Suppressor macrophage treated with lipopolysaccharide for 4 hours (primary cell): Measurements from ENCODE around the gene FXYD3.
"Not testable (repeated sequence)": the region's sequence is repeated elsewhere in the genome, so short reads cannot be mapped to it uniquely, and the experiment has no call there.

ENCODE experiments used
- DNase-seq: peaks from one replicate; pipeline ENCODE4 v3.0.0-alpha.2; 2020

Gene FXYD3

DNA sequence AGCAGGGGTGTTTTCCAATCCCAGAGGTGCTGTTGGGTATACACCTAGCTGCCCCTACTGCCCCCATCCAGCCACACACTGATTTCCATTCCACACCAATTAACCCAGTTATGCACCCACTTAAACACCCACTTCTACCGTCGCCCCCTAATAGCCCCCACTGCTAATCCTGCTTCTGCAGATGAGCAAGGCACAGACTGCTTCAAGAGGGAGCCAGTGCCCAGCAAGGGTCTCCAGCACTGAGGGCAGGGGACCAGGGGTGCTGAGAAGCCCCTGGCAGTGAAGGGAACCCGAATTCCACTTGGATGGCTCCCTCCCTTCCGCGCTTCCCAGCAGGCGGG, 28.6 kb downstream of the FXYD3 start:
- no peak for DNase-seq

GRCh38 chr19:35144600-35145436, 29.2 kb downstream of the FXYD3 start:
- DNase-seq = no peak

DNA sequence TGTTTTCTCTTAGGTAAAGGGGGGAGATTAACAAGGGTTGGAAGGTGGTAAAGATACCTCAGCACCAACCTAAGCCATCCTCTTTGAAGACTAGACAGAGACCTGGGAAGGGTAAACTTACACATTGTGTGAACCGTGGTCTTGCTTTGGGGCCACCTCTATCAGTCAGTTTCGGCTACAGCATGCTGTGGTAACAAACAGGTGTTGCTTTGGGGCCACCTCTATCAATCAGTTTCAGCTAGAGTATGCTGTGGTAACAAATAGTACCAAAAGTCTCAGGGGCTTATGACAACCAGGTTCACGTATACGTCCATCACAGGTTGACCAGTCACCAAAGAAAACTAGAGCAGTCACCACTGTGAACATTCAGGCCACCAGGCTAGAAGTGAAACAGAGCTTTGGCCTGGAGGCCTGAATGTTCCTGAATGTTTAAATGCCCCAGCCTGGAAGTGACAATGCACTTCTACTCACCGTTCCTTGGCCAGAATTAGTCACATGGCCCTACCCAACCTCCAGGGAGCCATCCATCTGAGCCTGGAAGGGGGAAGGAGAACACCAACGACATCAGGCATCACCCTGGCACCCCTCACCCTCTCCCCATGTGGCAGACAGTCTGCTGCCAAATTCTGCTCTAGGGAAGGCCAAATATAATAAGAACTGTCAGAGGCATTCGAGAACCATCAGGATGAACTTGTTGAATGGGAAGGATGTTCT, 31.3 kb downstream of the FXYD3 start:
- no peak for DNase-seq

- DNase-seq = no peak
These were observed 33.8 kb downstream of the FXYD3 start for GRCh38 chr19:35149463-35149862.

DNA sequence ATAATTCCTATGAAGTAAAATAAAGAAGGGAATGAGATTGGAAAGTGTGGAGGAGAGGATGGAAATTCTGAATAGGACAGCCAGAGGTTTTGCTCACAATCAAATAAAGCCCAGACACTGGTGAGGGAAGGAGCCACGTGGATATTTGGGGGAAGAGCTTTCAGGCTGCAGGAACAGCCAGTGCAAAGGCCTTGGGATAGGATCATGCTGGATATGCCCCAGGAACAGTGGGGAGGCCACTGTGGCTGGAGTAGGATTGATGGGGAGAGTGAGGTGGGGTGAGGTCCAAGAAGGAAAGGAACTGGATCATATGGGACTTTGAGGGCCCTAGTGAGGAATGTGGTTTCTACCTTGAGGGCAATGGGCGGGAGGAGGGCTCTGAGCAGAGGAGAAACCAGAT, 34.8 kb downstream of the FXYD3 start:
- no peak for DNase-seq

DNA sequence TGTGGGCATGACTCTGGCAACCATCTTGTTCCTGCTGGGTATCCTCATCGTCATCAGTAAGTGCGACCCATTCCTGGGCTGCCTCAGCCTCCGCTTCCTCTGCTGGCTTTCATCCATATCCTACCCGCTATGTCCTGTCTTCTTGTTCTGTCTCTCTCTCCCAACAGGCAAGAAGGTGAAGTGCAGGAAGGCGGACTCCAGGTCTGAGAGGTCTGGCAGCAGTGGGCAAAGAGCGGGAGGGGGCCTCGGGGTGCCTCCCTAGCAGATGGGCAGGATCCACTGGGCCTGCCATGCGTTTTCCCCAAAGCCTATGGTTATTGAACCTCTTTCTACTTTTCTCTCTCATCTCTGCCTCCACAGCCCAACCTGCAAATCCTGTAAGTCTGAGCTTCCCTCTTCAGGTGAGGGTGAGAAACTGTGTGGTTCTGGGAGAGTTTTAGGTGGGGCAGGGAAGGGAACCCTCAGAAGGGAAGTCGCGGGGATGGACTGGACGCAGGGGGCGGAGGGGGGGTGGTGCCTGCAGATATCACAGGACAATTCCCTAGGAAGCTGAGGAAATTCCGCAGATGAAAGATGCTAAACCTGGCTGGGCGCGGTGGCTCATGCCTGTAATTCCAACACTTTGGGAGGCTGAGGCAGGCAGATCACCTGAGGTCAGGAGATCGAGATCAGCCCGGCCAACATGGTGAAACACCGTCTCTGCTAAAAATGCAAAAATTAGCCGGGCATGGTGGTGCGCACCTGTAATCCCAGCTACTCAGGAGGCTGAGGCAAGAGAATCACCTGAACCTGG, 35.8 kb downstream of the FXYD3 start:
- DNase-seq = no peak

- not testable (repeated sequence) for DNase-seq
These were observed 37.5 kb downstream of the FXYD3 start for GRCh38 chr19:35153129-35153522.

GRCh38 chr19:35153701-35154524, 38.3 kb downstream of the FXYD3 start:
- DNase-seq = peak; percentile 28

DNA sequence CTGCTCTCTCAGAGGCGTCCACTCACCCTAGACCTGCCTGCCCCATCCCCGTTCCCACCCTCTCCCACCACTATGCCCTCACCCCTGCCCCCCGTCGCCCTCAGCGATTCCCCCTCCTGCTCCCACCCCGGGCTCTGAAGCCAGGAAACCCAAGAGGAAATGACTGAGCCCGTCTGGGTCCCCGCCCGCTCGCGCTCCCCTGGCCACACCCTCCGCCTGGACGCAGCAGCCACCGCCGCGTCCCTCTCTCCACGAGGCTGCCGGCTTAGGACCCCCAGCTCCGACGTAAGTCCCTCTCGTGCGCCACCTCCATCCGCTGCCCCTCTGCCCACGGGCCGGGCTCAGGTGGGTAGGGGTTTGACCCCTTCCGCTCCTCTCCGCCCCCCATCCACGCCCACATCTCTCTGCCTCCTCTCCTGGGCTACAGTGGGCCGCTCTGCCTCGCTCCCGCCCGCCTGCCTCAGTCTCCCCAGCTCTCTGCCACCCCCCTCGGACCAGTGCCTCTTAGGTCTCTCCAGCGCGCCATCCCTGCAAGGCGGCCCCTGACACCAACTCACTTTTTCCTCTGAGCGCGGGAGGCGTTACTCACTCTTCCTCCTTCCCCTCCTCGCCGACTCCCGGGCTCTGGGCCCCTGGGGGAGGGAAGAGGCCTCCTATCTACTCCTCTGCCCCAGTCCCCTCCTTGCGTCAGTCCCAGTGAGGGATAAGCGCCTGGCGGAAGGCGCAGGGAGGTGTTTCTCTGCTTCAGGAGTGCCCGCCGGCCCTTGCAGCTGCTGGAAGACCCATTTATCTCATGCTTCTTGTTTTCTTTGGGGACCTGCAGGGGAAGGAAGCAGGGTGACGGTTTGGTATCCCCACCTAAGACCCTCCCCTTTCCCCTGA, 39.1 kb downstream of the FXYD3 start, which contains the start of gene FXYD5:
TSS of gene FXYD5 (plus strand) at position 211 of the 882 bp plus-strand sequence. CDS start 816 bp downstream, outside the sequence.
- peak; percentile 90 for DNase-seq

GRCh38 chr19:35155441-35155840, 39.8 kb downstream of the FXYD3 start:
- peak; percentile 34 for DNase-seq

DNA sequence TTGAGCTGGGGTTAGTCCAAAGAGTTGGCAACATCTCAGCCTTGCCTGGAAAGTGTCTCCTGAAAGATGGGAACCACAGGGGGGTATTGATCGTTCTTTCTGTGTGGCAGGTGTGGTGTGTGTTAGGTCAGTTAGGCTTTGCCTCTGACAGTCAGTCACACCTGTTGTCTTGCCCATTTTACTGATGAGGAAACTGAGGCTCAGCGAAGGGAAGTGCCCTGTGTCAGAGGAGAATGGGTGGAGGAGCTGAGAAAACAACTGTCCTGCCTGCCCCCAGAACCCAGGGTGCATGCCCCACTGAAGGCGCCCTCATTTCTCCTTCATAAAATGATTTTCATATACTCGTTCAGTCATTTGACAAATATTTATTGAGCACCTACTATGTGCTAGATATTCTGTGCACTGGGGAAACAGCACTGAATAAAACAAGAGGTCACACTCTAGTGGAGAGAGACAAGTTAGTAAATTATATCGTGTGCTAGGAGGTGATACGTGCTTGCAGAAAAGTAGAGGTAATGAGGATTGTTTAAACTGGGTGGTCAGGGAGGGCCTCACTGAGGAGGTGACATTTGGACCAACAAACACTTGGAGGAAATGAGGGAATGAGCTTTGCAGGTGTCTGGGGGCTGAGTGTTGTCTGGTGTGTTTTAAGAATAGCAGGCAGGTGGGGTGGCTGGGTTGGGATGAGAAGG, 40.5 kb downstream of the FXYD3 start:
- no peak for DNase-seq

DNA sequence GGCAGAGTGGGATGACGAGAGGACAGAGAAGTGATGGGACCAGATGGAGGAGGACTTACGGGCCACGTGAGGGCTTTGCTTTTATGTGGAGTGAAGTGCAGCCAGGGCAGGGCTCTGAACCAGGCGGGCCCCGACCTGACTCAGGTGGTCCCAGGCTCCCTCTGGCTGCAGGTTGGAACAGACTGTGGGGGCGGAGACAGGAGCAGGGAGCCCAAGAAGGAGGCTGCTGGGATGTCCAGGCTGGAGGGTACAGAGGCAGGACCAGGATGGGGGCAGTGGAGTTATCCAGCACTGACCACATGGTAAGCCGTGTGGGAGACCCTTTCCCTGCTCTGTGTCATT, 41.0 kb downstream of the FXYD3 start:
- no peak for DNase-seq

- DNase-seq = no peak
These were observed 41.8 kb downstream of the FXYD3 start for GRCh38 chr19:35157431-35157830.

- no peak for DNase-seq
These were observed 44.0 kb downstream of the FXYD3 start for GRCh38 chr19:35159606-35160005.

GRCh38 chr19:35160629-35161433, 45.2 kb downstream of the FXYD3 start:
- DNase-seq = no peak

GRCh38 chr19:35161434-35161743, 45.8 kb downstream of the FXYD3 start:
- DNase-seq = no peak

DNA sequence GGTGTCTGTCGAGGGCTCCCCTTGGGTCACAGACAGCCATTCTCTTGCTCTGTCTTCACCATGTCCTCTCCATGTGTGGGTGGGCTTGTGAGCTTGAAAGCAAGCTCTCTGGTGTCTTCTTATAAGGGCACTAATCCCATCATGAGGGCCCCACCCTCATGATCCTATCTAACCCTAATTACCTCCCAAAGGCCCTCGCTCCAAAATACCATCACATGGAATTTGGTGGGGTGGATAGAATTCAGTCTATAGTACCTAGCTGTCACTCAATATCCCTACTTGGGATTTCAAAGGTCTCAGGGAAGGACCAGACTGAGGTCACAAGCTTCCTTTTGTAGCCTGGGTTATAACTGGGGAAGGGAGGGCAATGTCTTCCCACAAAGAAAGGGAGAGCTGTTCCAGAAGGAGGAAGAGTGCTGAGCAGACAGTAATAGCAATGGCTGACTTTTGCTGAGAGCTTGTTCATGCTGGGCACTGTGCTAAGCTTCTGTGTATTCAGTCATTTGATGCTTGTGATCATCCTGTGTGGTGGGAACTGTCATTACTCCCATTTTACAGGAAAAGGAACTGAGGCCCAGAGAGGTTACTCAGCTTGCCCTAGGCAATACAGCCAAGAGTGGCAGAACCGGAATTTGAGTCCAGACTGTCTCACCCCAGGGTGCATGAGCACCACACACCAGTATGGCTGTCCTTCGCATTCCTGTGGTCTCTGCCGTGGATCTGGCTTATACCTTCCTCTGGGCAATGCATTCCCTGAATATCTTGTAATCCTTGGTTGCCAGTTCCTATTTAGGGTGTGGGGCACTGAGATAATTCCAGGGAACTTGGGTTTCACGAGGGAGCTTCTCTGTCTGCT, 47.1 kb downstream of the FXYD3 start:
- no peak for DNase-seq

DNA sequence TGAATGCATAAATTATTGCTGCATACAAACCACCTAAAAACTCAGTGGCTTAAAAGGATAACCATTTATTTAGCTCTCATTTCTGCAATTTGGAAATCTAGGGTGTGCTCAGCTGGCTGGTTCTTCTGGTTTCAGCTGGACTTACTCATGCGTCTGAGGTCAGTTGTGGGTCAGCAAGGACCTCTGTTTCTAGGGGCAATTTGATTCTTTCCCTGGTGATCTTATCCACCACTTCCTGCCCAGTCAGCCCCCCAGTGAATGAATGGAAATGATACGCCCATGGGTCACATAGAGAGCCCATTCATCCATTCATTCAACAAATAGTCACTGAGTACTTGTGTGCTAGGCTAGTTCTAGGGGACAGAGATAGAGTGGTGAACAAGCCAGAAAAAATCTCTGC, 48.8 kb downstream of the FXYD3 start:
- no peak for DNase-seq
